ENCODE measurements around the gene ACOXL. TPM values are rescaled to one million over a fixed set of nuclear protein-coding genes. Genes with fewer than 3 reads are reported as not detected.

The ACOXL gene
- total RNA-seq, 4 donors from 2014 or later, result not detected

DNA sequence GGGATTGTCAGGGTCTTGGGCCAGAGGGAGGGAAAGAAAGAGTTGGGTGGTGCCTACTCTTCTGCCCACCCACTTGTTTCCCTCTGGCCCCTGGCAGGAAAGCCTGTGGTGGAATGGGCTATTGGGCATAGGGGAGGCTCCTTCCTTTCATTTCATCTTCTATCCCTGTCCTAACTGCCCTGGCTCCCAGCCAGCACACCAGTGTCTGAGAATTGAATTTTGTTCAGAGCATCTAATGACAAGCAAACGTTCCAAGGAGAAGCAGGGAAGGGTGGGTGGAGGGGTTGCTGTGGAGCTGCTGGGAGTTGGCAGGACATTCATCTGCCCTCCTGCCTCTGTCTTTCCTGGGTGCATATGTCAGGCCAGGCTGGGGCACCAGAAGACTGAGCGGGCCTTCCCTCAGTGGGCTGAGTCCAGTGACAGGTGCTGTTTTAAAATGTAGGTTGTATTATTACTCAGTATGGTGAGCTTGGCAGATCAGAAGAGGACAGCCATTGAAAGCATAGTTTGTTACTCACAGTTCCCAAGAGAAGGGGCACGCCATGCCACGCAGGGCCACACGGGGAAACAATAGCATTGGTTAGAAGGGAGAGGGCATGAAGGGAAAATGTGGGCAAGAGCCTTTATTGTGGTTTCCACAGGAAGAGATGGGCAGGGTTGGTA, 171.9 kb downstream of the ACOXL start:
- Histone ChIP-seq H3K9me3 (no peaks in the 10 kb centered on the region), H3K4me1 (no peaks in the 10 kb centered on the region), H3K4me3 (no peak overlapping the region), H3K27ac (no peak overlapping the region), H3K27me3 (no peaks in the 10 kb centered on the region), H3K36me3 (no peaks in the 10 kb centered on the region)
- DNase-seq, result no peak
- TF ChIP-seq POLR2A (IDR thresholded peaks at IDR 0.05), result no peak

DNA sequence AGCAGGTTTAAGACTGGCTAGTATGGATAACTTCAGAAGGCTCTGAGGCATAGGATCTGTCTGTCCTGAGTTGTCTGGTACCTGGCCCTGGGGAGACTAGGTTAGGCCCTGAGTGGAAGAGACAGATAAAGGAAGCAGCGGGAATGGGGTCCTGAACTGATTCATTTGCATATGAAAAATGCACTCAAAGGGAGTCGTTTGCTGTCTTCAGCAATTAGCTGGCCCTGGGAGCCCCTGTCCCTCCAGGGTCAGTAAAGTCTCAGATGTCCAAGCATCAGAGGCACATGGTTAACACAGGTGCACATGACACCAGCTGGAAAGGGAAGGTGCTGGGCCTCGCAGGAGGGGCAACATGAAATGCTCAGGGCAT, 172.4 kb downstream of the ACOXL start:
- H3K4me3 ChIP-seq, result no peak overlapping the region
- H3K9me3 ChIP-seq, result no peaks in the 10 kb centered on the region
- no peaks in the 10 kb centered on the region for H3K27me3 ChIP-seq
- no peaks in the 10 kb centered on the region for H3K4me1 ChIP-seq
- DNase-seq, result no peak
- no peaks in the 10 kb centered on the region for H3K36me3 ChIP-seq
- no peak overlapping the region for H3K27ac ChIP-seq
- TF ChIP-seq CTCF (IDR thresholded peaks at IDR 0.05) (no peak), POLR2A (IDR thresholded peaks at IDR 0.05) (no peak)

DNA sequence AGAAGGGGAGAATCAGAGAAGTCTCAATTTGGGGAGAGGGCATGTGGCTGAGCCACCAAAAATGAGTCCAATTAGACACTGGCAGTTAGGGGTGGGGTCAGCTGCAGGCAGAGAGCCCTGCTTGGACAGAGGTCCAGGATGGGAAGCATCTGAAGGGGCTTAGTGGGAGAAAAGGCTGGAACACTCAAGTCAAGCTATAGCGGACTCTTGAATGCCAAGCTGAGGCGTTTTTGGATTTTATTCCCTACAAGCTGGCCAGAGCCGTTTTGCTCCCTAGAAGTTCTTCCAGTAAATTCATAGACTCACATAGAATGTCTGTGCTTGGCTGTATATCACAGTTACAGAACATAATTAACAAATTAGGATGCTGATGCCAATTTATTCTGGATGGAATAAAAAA, 172.8 kb downstream of the ACOXL start:
- Histone ChIP-seq H3K4me1 (no peaks in the 10 kb centered on the region), H3K27me3 (no peaks in the 10 kb centered on the region), H3K36me3 (no peaks in the 10 kb centered on the region), H3K27ac (no peak overlapping the region), H3K9me3 (no peaks in the 10 kb centered on the region), H3K4me3 (no peak overlapping the region)
- no peak for DNase-seq
- TF ChIP-seq POLR2A (IDR thresholded peaks at IDR 0.05) (no peak), CTCF (IDR thresholded peaks at IDR 0.05) (no peak)

DNA sequence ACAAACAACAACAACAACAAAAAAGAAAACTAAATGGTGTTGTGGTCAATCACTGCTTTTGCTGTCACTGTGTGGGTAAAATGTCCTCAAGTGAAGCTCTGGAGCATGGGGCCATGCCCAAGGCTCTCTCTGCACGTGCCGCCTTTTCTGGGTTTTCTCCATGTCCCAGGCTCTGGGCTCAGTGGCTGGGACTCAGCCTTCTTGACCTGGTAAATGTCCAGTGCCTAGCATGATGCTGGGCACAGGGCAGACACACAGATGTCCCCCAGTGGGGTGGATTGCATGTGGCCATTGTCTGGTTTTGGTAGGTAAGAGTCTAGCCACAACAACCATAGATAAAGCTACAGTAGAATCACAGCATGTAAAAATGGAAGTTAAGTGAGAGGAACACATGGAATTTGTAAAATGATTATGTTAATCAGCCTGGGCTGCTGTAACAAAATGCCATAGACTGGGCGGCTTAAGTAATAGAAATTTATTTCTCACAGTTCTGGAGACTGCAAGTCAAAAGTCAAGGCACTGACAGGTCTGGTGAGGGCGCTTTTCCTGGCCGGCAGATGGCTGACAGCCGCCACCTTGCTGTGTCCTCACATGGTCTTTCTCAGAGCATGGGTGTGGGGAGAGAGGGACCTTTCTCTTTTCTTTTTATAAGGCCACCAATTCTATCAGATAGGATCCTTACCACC, 174.4 kb downstream of the ACOXL start:
- Histone ChIP-seq H3K4me3 (no peak overlapping the region), H3K4me1 (no peaks in the 10 kb centered on the region), H3K36me3 (no peaks in the 10 kb centered on the region), H3K27me3 (no peaks in the 10 kb centered on the region), H3K9me3 (peaks cover 0 to 6% (median 0%) of the 10 kb centered on the region in 4 donors), H3K27ac (no peak overlapping the region)
- no peak for DNase-seq
- TF ChIP-seq CTCF (IDR thresholded peaks at IDR 0.05), result no peak
- TF ChIP-seq POLR2A (IDR thresholded peaks at IDR 0.05), result no peak

- peaks cover 0 to 6% (median 0%) of the 10 kb centered on the region in 4 donors for H3K9me3 ChIP-seq
- no peaks in the 10 kb centered on the region for H3K4me1 ChIP-seq
- DNase-seq, result no peak
- H3K27me3 ChIP-seq, result no peaks in the 10 kb centered on the region
- no peak overlapping the region for H3K27ac ChIP-seq
- H3K36me3 ChIP-seq, result no peaks in the 10 kb centered on the region
- no peak overlapping the region for H3K4me3 ChIP-seq
- TF ChIP-seq CTCF (IDR thresholded peaks at IDR 0.05), result no peak
Observed at GRCh38 chr2:110909501-110909900, 177.1 kb downstream of the ACOXL start.

- Histone ChIP-seq H3K27me3 (no peaks in the 10 kb centered on the region), H3K4me3 (no peak overlapping the region), H3K4me1 (no peaks in the 10 kb centered on the region), H3K36me3 (no peaks in the 10 kb centered on the region), H3K9me3 (peaks cover 0 to 6% (median 0%) of the 10 kb centered on the region in 4 donors), H3K27ac (no peak overlapping the region)
- DNase-seq, result no peak
- no peak for TF ChIP-seq POLR2A (IDR thresholded peaks at IDR 0.05)
- TF ChIP-seq CTCF (IDR thresholded peaks at IDR 0.05), result no peak
Observed at GRCh38 chr2:110910423-110910822, 178.1 kb downstream of the ACOXL start.
